Progenitor cell of endocrine pancreas (in vitro differentiated cells): ENCODE data around the gene GP1BA. TPM values are rescaled to one million over a fixed set of nuclear protein-coding genes. Genes with fewer than 3 reads are reported as not detected.

Experiments used
- DNase-seq: peaks from one replicate; pipeline ENCODE4 v3.0.0; 2021; ENCODE audit warnings: low spot score; ENCODE audit not compliant: unreplicated experiment
- H3K27ac Mint-ChIP-seq: 2 replicates; pipeline ENCODE4 v1.8.0; 2021; ENCODE audit warnings: mild to moderate bottlenecking, moderate library complexity, mixed read lengths
- H3K27me3 Mint-ChIP-seq: 2 replicates; pipeline ENCODE4 v1.8.0; 2021; ENCODE audit warnings: mixed read lengths
- H3K36me3 Mint-ChIP-seq: 2 replicates; pipeline ENCODE4 v1.8.0; 2022; ENCODE audit warnings: mixed read lengths; ENCODE audit not compliant: insufficient read depth
- H3K4me1 Mint-ChIP-seq: 2 replicates; pipeline ENCODE4 v1.8.0; 2021; ENCODE audit warnings: low read depth, mixed read lengths
- H3K4me3 Mint-ChIP-seq: 2 replicates; pipeline ENCODE4 v1.8.0; 2021; ENCODE audit warnings: low read depth, mild to moderate bottlenecking, moderate library complexity, mixed read lengths
- H3K9me3 Mint-ChIP-seq: 2 replicates; pipeline ENCODE4 v1.8.0; 2021; ENCODE audit warnings: low read depth, mixed read lengths
- CTCF ChIP-seq: fragments of 200-600 bp; sonication (generic); IDR thresholded peaks from one replicate; pipeline ENCODE4 v1.5.0; 2021; ENCODE audit warnings: antibody characterized with exemption, mild to moderate bottlenecking; ENCODE audit not compliant: unreplicated experiment
- total RNA-seq: library from RNA; stranded (reverse); gene quantifications from 2 replicates; pipeline ENCODE4 v1.2.1, GENCODE V29; 2021

GP1BA gene
- total RNA-seq, 1 donor from 2014 or later: not detected

GRCh38 chr17:4899341-4900230 is 32.5 kb upstream of the GP1BA start, which contains the start of gene C17orf107:
TSS of gene C17orf107 (plus strand) at chr17:4899536. CDS start at chr17:4899763, 227 bp downstream.
- Mint-ChIP-seq H3K9me3 (no peaks in the 10 kb centered on the region), H3K36me3 (peaks cover 6% of the 10 kb centered on the region), H3K27ac (peak within 1 kb of the TSS; percentile 81), H3K4me3 (peak within 1 kb of the TSS; percentile 70), H3K27me3 (peaks cover 19% of the 10 kb centered on the region), H3K4me1 (peaks cover 5% of the 10 kb centered on the region)
- peak; percentile 51 for DNase-seq
- TF ChIP-seq CTCF: no peak

GRCh38 chr17:4900231-4901107 is 31.6 kb upstream of the GP1BA start:
- H3K27me3 Mint-ChIP-seq: peaks cover 23% of the 10 kb centered on the region
- no peak for TF ChIP-seq CTCF
- peaks cover 6% of the 10 kb centered on the region for H3K36me3 Mint-ChIP-seq
- H3K9me3 Mint-ChIP-seq: no peaks in the 10 kb centered on the region
- DNase-seq: no peak
- no peak overlapping the region for H3K4me3 Mint-ChIP-seq
- H3K4me1 Mint-ChIP-seq: peaks cover 8% of the 10 kb centered on the region
- H3K27ac Mint-ChIP-seq: no peak overlapping the region

GRCh38 chr17:4901108-4901647 is 30.9 kb upstream of the GP1BA start:
- TF ChIP-seq CTCF: no peak
- Mint-ChIP-seq H3K9me3 (no peaks in the 10 kb centered on the region), H3K4me3 (no peak overlapping the region), H3K27me3 (peaks cover 26% of the 10 kb centered on the region), H3K36me3 (peaks cover 2% of the 10 kb centered on the region), H3K4me1 (peaks cover 8% of the 10 kb centered on the region), H3K27ac (no peak overlapping the region)
- no peak for DNase-seq

GRCh38 chr17:4901648-4902344 is 30.3 kb upstream of the GP1BA start:
- Mint-ChIP-seq H3K4me3 (no peak overlapping the region), H3K36me3 (peaks cover 1% of the 10 kb centered on the region), H3K4me1 (peaks cover 8% of the 10 kb centered on the region), H3K27me3 (peaks cover 27% of the 10 kb centered on the region), H3K9me3 (no peaks in the 10 kb centered on the region), H3K27ac (no peak overlapping the region)
- DNase-seq: no peak
- no peak for TF ChIP-seq CTCF
